ENCODE results near the gene LDB3. TPM values are rescaled to one million over a fixed set of nuclear protein-coding genes. Genes with fewer than 3 reads are reported as not detected.

The LDB3 gene
- total RNA-seq, 5 donors from 2014 or later (not counting 1 experiment from before 2014, with no cell fraction given): 0.07 to 0.16 (median 0.12) TPM; not detected in 2

DNA sequence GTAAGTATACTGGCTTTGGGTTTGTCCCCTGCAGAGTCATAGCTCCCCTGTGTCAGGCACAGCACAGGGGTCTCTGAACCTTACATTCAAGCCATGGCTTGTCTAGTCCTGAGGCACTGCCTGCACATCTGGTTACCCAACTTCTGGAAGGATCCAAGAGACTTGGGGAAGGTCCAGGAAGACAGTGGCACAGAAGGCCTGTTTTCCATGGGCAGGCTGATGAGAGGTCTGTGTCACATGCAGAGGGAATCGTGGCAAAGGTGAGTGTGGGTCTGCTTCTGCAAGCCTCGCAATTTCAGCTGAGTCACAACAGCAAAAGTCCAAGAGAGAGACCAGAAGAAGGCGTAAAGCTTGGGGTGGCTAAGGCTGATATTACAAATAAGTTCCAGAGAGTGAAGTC is 59.7 kb downstream of the LDB3 start:
- Mint-ChIP-seq H3K4me3 (no peak overlapping the region), H3K27ac (no peak overlapping the region), H3K27me3 (peaks cover 4 to 11% of the 10 kb centered on the region in 2 donors), H3K4me1 (peaks cover 4 to 6% (median 6%) of the 10 kb centered on the region in 3 donors), H3K9me3 (no peaks in the 10 kb centered on the region), H3K36me3 (no peaks in the 10 kb centered on the region)
- ChIA-PET POLR2A (interaction anchor here in 1 of 2 donors (0.6 kb wide), 1 partner anchor 11 kb away, joined by 3 read pairs; no protein-coding TSS in a partner anchor), CTCF (interaction anchor here in 1 of 2 donors (0.5 kb wide), 1 partner anchor 25 kb away, joined by 10 read pairs; no protein-coding TSS in a partner anchor)
- H3K27ac ChIP-seq (ENCODE audit: low read length): no peak overlapping the region
- H3K27me3 ChIP-seq (replicated peaks in 1 of 2; ENCODE audit: control insufficient read depth in 2 of 2, extremely low read depth in 1 of 2, insufficient read depth in 2 of 2, low read length in 1 of 2): peaks cover 3% of the 10 kb centered on the region in 2 experiments
- peaks cover 0 to 4% of the 10 kb centered on the region in 2 experiments for H3K4me1 ChIP-seq (ENCODE audit: control insufficient read depth in 1 of 2, extremely low read depth in 1 of 2, insufficient read depth in 2 of 2, low read length in 2 of 2)
- ATAC-seq (replicated peaks in 1 of 4) (no peak), DNase-seq (no peak)
- H3K4me3 ChIP-seq (ENCODE audit: control insufficient read depth in 1 of 2, extremely low read depth in 1 of 2, low read length in 1 of 2): no peak overlapping the region
- no peaks in the 10 kb centered on the region for H3K9me3 ChIP-seq
- H3K36me3 ChIP-seq (ENCODE audit: control insufficient read depth in 2 of 2, extremely low read depth in 1 of 2, insufficient read depth in 1 of 2, low read length in 1 of 2): no peaks in the 10 kb centered on the region
- 86% methylated on average over 3 of the region's 3 CpGs for WGBS (ENCODE audit: insufficient coverage)

DNA sequence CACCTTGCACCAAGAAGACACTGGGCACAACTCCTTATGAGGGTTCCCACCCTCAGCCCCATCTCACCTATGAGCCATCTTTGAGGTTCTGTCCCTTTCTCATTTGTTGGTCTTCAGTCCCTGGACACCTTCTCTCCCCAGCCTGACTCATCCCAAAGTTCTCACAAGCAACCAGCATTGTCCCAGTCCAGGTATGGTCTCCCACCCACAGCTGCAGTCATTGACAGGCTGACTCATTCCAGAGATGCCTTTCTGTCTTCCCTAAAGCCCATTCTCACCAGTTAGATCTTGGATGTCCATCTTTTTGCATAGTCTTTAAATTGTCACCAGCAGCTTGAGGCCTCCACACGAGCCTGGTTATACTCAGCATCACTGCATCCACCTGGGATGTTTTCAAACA is 61.4 kb downstream of the LDB3 start:
- peaks cover 2 to 3% of the 10 kb centered on the region in 2 experiments for H3K27me3 ChIP-seq (replicated peaks in 1 of 2; ENCODE audit: control insufficient read depth in 2 of 2, extremely low read depth in 1 of 2, insufficient read depth in 2 of 2, low read length in 1 of 2)
- no peak overlapping the region for H3K4me3 Mint-ChIP-seq
- no peak overlapping the region for H3K4me3 ChIP-seq (ENCODE audit: control insufficient read depth in 1 of 2, extremely low read depth in 1 of 2, low read length in 1 of 2)
- DNase-seq (no peak), ATAC-seq (replicated peaks in 1 of 4) (no peak)
- CTCF ChIA-PET: no interaction called here
- no peak overlapping the region for H3K27ac Mint-ChIP-seq
- no peaks in the 10 kb centered on the region for H3K4me1 Mint-ChIP-seq
- H3K9me3 Mint-ChIP-seq: no peaks in the 10 kb centered on the region
- no peak overlapping the region for H3K27ac ChIP-seq (ENCODE audit: low read length)
- 27% methylated on average over 1 of the region's 1 CpG for WGBS (ENCODE audit: insufficient coverage)
- POLR2A ChIA-PET: interaction anchor here in 1 of 2 donors (0.5 kb wide), 1 partner anchor 163 kb away, joined by 6 read pairs; no protein-coding TSS in a partner anchor
- H3K36me3 ChIP-seq (ENCODE audit: control insufficient read depth in 2 of 2, extremely low read depth in 1 of 2, insufficient read depth in 1 of 2, low read length in 1 of 2): no peaks in the 10 kb centered on the region
- H3K36me3 Mint-ChIP-seq: no peaks in the 10 kb centered on the region
- peaks cover 4 to 11% of the 10 kb centered on the region in 2 donors for H3K27me3 Mint-ChIP-seq
- H3K9me3 ChIP-seq: no peaks in the 10 kb centered on the region
- H3K4me1 ChIP-seq (ENCODE audit: control insufficient read depth in 1 of 2, extremely low read depth in 1 of 2, insufficient read depth in 2 of 2, low read length in 2 of 2): no peaks in the 10 kb centered on the region

DNA sequence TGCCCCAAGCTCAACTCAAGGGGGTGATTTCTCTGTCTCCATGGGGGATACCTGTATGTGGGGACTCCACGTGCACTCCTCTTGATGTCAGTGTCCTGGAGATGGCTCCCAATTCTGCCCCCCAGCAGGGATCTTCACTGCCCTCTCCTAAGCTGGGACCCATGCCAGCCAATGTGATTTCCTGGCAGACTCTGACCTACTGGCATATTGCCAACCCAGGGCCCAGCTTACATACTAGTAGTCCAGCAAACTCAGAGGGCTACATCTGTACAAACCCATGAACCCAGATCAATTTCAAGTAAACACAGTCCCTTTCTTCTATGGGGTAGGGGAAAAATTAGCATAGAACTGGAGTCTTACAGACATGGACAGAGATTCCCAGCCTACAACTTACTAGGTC is 61.9 kb downstream of the LDB3 start:
- Histone ChIP-seq H3K4me3 (ENCODE audit: control insufficient read depth in 1 of 2, extremely low read depth in 1 of 2, low read length in 1 of 2) (no peak overlapping the region), H3K36me3 (ENCODE audit: control insufficient read depth in 2 of 2, extremely low read depth in 1 of 2, insufficient read depth in 1 of 2, low read length in 1 of 2) (no peaks in the 10 kb centered on the region), H3K27ac (ENCODE audit: low read length) (no peak overlapping the region), H3K27me3 (replicated peaks in 1 of 2; ENCODE audit: control insufficient read depth in 2 of 2, extremely low read depth in 1 of 2, insufficient read depth in 2 of 2, low read length in 1 of 2) (peaks cover 2 to 3% of the 10 kb centered on the region in 2 experiments), H3K9me3 (no peaks in the 10 kb centered on the region), H3K4me1 (ENCODE audit: control insufficient read depth in 1 of 2, extremely low read depth in 1 of 2, insufficient read depth in 2 of 2, low read length in 2 of 2) (no peaks in the 10 kb centered on the region)
- H3K36me3 Mint-ChIP-seq: no peaks in the 10 kb centered on the region
- no peaks in the 10 kb centered on the region for H3K4me1 Mint-ChIP-seq
- no peak overlapping the region for H3K27ac Mint-ChIP-seq
- WGBS (ENCODE audit: insufficient coverage): 100% methylated on average over 1 of the region's 1 CpG
- CTCF ChIA-PET: interaction anchor here in 1 of 2 donors (0.7 kb wide), 1 partner anchor 18 kb away, joined by 9 read pairs; no protein-coding TSS in a partner anchor
- H3K27me3 Mint-ChIP-seq: peaks cover 4 to 11% of the 10 kb centered on the region in 2 donors
- DNase-seq (no peak), ATAC-seq (replicated peaks in 1 of 4) (no peak)
- POLR2A ChIA-PET: interaction anchor here (0.5 to 0.7 kb wide), 2 partner anchors 163 to 1942 kb away, joined by 6 to 7 read pairs; no protein-coding TSS in a partner anchor
- no peak overlapping the region for H3K4me3 Mint-ChIP-seq
- no peaks in the 10 kb centered on the region for H3K9me3 Mint-ChIP-seq

DNA sequence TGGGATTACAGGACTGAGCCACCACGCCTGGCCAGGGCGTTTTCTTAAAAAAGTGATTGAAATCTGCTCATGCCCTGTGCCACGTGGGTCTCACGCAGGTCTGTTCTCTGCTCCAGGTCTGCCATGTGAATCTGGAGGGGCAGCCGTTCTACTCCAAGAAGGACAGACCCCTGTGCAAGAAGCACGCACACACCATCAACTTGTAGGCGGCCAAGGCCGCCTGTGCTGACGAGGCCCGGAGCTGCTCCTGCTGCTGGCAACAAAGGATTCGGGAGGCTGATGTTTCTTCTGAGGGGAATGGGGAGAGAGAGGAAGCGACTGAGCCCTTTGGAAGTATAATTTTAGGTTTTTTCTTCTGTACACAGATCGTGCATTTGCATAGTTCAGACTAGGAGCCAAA is 64.5 kb downstream of the LDB3 start:
- H3K4me1 ChIP-seq (ENCODE audit: control insufficient read depth in 1 of 2, extremely low read depth in 1 of 2, insufficient read depth in 2 of 2, low read length in 2 of 2): no peaks in the 10 kb centered on the region
- Mint-ChIP-seq H3K9me3 (no peaks in the 10 kb centered on the region), H3K4me3 (no peak overlapping the region), H3K36me3 (no peaks in the 10 kb centered on the region), H3K27ac (no peak overlapping the region), H3K27me3 (peaks cover 4 to 8% of the 10 kb centered on the region in 2 donors), H3K4me1 (no peaks in the 10 kb centered on the region)
- CTCF ChIA-PET: interaction anchor here in 1 of 2 donors (1.4 kb wide), 1 partner anchor 12 kb away, joined by 4 read pairs; no protein-coding TSS in a partner anchor
- DNase-seq (no peak), ATAC-seq (replicated peaks in 1 of 4) (no peak)
- H3K4me3 ChIP-seq (ENCODE audit: control insufficient read depth in 1 of 2, extremely low read depth in 1 of 2, low read length in 1 of 2): no peak overlapping the region
- H3K27me3 ChIP-seq (replicated peaks in 1 of 2; ENCODE audit: control insufficient read depth in 2 of 2, extremely low read depth in 1 of 2, insufficient read depth in 2 of 2, low read length in 1 of 2): peaks cover 0 to 3% of the 10 kb centered on the region in 2 experiments
- H3K9me3 ChIP-seq: no peaks in the 10 kb centered on the region
- POLR2A ChIA-PET: no interaction called here
- no peak overlapping the region for H3K27ac ChIP-seq (ENCODE audit: low read length)
- 86% methylated on average over 10 of the region's 13 CpGs for WGBS (ENCODE audit: insufficient coverage)
- no peaks in the 10 kb centered on the region for H3K36me3 ChIP-seq (ENCODE audit: control insufficient read depth in 2 of 2, extremely low read depth in 1 of 2, insufficient read depth in 1 of 2, low read length in 1 of 2)

DNA sequence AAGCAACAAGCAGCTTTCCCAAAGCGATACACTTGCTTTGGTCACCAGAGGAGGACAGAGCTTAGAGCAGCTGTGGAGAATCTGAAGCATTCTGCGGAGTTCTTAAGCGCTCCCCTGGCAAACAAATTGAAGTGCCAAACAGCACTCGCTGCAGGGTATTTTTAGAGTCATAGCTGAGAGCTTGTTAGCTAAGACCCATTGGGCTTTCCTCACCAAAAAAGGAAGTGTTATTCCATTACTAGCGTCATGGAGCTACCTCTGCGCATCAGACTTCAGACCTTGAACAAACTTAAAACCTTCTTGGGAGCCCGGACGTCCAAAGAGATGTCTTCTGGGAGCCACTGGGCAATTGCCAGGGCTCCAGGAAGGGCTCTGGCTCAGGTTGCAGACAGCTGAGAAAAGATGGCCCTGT is 65.0 kb downstream of the LDB3 start:
- ChIA-PET POLR2A (interaction anchor here in 1 of 2 donors (0.6 kb wide), 1 partner anchor 21 kb away, joined by 3 read pairs; no protein-coding TSS in a partner anchor), CTCF (interaction anchor here in 1 of 2 donors (1.4 kb wide), 1 partner anchor 13 kb away, joined by 4 read pairs; no protein-coding TSS in a partner anchor)
- H3K4me3 Mint-ChIP-seq: no peak overlapping the region
- no peaks in the 10 kb centered on the region for H3K9me3 ChIP-seq
- no peak for ATAC-seq (replicated peaks in 1 of 4)
- no peaks in the 10 kb centered on the region for H3K4me1 Mint-ChIP-seq
- H3K27ac ChIP-seq (ENCODE audit: low read length): no peak overlapping the region
- no peaks in the 10 kb centered on the region for H3K9me3 Mint-ChIP-seq
- no peak overlapping the region for H3K4me3 ChIP-seq (ENCODE audit: control insufficient read depth in 1 of 2, extremely low read depth in 1 of 2, low read length in 1 of 2)
- peaks cover 0 to 5% of the 10 kb centered on the region in 2 donors for H3K27me3 Mint-ChIP-seq
- H3K36me3 Mint-ChIP-seq: no peaks in the 10 kb centered on the region
- 97% methylated on average over 5 of the region's 8 CpGs for WGBS (ENCODE audit: insufficient coverage)
- no peaks in the 10 kb centered on the region for H3K27me3 ChIP-seq (replicated peaks in 1 of 2; ENCODE audit: control insufficient read depth in 2 of 2, extremely low read depth in 1 of 2, insufficient read depth in 2 of 2, low read length in 1 of 2)
- no peaks in the 10 kb centered on the region for H3K36me3 ChIP-seq (ENCODE audit: control insufficient read depth in 2 of 2, extremely low read depth in 1 of 2, insufficient read depth in 1 of 2, low read length in 1 of 2)
- H3K4me1 ChIP-seq (ENCODE audit: control insufficient read depth in 1 of 2, extremely low read depth in 1 of 2, insufficient read depth in 2 of 2, low read length in 2 of 2): no peaks in the 10 kb centered on the region
- H3K27ac Mint-ChIP-seq: no peak overlapping the region
- no peak for DNase-seq

DNA sequence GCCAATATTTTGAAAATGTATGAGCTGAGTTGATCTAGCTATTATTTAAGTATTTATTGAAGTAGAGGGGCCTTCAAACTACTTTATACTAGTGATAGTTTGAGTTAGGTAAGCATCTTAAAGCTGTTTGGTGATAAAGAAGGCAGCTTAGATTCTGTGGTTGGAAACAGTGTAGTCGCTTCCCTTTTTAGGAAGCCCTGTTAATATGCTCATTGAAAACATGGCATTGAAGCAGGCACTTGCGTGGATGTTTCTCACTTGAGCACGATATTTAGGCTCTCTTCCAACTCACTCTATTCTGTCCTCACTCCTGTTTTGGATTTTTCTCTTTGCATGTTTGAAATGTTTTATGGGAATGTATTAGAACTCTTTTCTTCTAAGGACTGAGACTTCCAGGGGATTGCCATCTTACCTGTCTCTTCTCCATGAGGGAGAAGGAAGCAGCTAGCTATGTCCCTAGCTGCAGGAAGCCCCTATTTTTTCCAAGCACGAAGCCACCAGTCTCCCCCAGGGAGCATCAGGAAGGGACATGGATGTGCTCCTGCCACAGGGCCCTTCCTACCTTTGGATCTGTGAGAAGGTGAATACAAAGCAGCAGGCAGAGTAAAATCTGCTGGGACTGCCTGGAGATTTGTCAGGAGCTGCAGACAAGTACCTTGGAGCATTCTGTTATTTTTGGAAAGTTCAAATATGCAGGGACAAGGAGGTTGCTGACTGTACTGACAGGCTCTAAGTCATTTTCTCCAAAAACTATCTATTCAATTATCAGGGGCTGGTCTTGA is 66.1 kb downstream of the LDB3 start:
- Histone ChIP-seq H3K4me1 (ENCODE audit: control insufficient read depth in 1 of 2, extremely low read depth in 1 of 2, insufficient read depth in 2 of 2, low read length in 2 of 2) (no peaks in the 10 kb centered on the region), H3K4me3 (ENCODE audit: control insufficient read depth in 1 of 2, extremely low read depth in 1 of 2, low read length in 1 of 2) (no peak overlapping the region), H3K36me3 (ENCODE audit: control insufficient read depth in 2 of 2, extremely low read depth in 1 of 2, insufficient read depth in 1 of 2, low read length in 1 of 2) (no peaks in the 10 kb centered on the region), H3K27ac (ENCODE audit: low read length) (no peak overlapping the region), H3K27me3 (replicated peaks in 1 of 2; ENCODE audit: control insufficient read depth in 2 of 2, extremely low read depth in 1 of 2, insufficient read depth in 2 of 2, low read length in 1 of 2) (no peaks in the 10 kb centered on the region), H3K9me3 (no peaks in the 10 kb centered on the region)
- Mint-ChIP-seq H3K36me3 (no peaks in the 10 kb centered on the region), H3K27ac (no peak overlapping the region), H3K27me3 (peaks cover 1 to 5% of the 10 kb centered on the region in 2 donors), H3K4me1 (no peaks in the 10 kb centered on the region), H3K4me3 (no peak overlapping the region), H3K9me3 (no peaks in the 10 kb centered on the region)
- ChIA-PET POLR2A (no interaction called here), CTCF (interaction anchor here in 1 of 2 donors (0.6 to 1.4 kb wide), 2 partner anchors 14 to 134 kb away, joined by 4 read pairs; no protein-coding TSS in a partner anchor)
- DNase-seq (no peak), ATAC-seq (replicated peaks in 1 of 4) (no peak)
- 50% methylated on average over 1 of the region's 4 CpGs for WGBS (ENCODE audit: insufficient coverage)

Data from T-cell (primary cell).